GM19397 (cell line): Measurements from ENCODE around the gene HSD11B1L.

Experiments used
- ATAC-seq: cut with Tn5 transposase; IDR thresholded peaks from one replicate; pipeline ENCODE4 v1.9.1; 2021; ENCODE audit warnings: mild to moderate bottlenecking, moderate library complexity; ENCODE audit not compliant: unreplicated experiment

Gene HSD11B1L, protein sequence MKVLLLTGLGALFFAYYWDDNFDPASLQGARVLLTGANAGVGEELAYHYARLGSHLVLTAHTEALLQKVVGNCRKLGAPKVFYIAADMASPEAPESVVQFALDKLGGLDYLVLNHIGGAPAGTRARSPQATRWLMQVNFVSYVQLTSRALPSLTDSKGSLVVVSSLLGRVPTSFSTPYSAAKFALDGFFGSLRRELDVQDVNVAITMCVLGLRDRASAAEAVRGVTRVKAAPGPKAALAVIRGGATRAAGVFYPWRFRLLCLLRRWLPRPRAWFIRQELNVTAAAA

DNA sequence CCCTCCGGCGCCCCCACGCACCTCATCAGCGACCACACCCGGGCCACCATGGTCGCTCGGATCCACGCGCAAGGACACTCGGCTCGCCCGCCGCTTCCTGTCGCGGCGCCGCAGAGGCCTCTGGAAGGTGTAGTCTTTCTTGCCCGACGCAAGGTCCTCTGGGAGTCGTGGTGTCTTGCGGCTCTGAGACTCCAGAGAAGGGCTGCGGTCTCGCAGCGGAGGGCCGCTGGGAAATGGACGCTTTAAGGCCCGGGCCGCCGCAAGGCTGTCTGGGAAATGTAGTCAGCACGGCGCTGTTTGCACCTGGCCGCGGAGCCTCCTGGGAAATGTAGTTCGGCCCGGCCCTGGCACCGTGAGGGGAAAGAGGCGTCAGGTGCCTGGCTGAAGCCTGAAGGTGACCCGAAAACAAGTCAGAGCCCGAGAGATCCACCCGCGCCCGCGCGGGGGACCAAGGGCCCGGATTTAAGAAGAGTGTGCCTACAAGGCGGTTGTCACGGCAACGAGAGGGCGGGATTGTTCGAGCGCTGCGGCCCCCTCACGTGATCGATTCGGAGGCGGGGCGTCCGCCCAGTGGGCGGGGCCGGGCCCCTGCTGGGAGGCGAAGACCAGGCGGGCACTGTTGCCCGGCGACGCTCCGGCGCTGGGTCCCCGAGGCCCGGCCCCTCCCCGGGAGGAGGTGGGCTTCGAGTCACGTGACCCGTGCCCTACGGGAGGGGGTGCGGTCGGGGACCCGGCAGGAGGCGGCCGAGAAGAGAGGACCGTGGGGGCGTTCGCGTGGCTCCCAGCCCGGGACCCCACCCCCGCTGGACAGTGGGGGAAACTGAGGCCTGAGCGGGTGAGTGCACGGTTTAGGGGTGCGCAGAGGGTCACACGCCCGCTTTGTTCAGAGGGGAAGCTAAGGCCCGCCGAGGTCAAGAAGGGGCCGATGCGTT, at the start of gene HSD11B1L, which contains the start of gene MICOS13:
Gene HSD11B1L, plus strand, starts transcription at position 591 of the 932 bp plus-strand sequence. CDS start 3,806 bp downstream, outside the sequence.
Gene MICOS13, minus strand, starts transcription at position 80 of the 932 bp plus-strand sequence. Its CDS starts 30 bp downstream, at position 50.
- peak; percentile 85 for ATAC-seq

GRCh38 chr19:5631567-5632240, 49.1 kb upstream of the HSD11B1L start:
- no peak for ATAC-seq

- no peak for ATAC-seq
Observed at GRCh38 chr19:5632241-5632612, 48.6 kb upstream of the HSD11B1L start.

- ATAC-seq: no peak
Observed at GRCh38 chr19:5632657-5633056, 48.2 kb upstream of the HSD11B1L start.

DNA sequence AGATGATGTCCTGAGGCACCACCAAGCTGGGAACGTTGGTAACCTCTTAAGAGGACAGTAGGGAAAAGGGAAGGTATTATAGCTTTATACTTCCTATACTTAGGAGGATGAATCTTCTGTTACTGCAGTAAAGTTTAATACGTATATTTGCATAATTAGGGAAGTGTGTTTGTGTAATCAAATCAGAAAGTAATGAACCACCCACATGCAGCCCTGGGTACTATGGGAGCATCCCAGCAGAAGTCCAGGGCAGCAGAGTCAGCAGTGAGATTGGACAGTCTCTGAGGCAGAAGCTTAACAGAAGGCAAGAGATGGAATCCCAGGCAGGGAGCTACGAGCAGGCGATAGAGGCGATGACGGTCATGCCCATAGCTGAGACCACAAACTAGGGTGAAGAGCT, 45.4 kb upstream of the HSD11B1L start:
- no peak for ATAC-seq

DNA sequence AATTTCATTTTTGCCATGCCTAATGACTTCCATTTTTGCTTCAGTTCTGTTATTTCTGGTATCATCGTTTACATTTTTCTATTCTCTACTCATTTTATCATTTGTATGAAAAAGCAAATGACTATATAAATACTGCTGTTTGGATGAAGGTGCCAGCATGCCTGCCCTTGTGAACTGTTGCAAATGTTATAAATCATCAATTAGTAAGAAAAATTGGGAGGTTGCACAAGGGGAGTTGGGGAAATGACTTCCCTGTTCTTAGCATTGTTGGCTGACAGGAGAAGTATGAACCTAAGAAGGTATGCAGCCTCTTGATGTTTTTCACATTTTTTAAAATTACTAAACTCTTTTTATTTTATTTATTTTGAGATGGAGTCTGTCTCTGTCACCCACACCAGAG, 42.9 kb upstream of the HSD11B1L start:
- ATAC-seq: no peak

- no peak for ATAC-seq
Observed at GRCh38 chr19:5641171-5641570, 39.7 kb upstream of the HSD11B1L start.

GRCh38 chr19:5642204-5642603, 38.6 kb upstream of the HSD11B1L start:
- ATAC-seq: no peak

- ATAC-seq: no peak
Observed at GRCh38 chr19:5643060-5643459, 37.8 kb upstream of the HSD11B1L start.

DNA sequence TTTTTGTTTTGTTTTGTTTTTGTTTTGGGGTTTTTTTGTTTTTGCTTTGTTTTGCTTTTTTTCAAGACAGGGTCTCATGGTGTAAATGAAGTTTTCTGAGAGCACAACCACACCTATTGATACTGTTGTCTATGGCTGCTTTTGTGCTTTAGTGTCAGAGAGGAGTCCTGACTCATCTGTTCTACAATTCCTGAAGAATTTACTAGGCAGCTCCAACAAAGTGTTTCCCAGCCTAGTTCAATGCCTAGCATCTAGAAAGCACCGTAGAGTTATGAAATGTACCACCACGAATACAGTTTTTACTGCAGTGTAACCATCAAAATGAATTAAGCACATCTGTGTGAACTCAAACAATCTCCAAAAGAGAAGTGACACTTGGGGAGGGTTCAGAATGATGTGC, 36.8 kb upstream of the HSD11B1L start:
- no peak for ATAC-seq

DNA sequence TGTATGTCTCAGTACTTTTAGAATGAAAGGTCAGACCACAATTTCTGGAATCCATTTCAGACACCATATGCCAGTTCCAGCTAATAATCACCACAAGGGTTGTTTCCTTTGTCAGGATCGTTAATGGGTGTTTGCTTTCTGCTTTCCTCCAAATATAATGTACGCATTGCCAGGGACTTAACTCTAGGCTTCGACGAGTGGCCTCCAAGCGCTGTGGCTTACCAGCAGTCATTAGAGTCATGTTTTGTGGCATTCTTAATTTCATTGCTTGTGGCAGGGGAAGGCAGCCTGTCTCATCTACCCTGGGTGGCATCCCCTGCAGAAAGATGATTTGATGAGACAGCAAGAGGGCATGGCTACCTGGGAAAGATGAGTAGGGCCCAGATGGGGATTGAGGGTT, 35.4 kb upstream of the HSD11B1L start:
- no peak for ATAC-seq

- no peak for ATAC-seq
Observed at GRCh38 chr19:5646703-5647102, 34.1 kb upstream of the HSD11B1L start.

DNA sequence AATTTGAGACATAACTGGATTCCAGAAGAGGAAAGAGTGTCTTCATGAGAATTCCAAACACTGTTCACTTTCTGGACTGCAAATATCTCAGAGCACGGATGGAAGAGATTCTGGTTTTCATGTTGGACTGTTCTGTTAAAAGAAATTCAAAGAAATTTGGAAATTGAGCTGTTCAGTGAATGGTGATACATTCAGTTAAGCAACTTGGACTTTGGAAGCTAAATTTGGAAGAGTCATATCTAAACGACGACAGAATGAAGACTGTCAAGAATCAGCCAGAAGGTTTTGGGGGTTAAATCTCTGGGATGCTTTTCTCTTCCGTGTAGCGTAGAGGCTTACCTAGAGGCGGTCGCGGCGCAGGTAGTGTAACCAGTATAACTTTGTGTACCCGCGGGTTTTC, 32.4 kb upstream of the HSD11B1L start:
- ATAC-seq: no peak

GRCh38 chr19:5651361-5651760, 29.5 kb upstream of the HSD11B1L start:
- ATAC-seq: no peak

GRCh38 chr19:5652261-5652660, 28.6 kb upstream of the HSD11B1L start:
- ATAC-seq: no peak

DNA sequence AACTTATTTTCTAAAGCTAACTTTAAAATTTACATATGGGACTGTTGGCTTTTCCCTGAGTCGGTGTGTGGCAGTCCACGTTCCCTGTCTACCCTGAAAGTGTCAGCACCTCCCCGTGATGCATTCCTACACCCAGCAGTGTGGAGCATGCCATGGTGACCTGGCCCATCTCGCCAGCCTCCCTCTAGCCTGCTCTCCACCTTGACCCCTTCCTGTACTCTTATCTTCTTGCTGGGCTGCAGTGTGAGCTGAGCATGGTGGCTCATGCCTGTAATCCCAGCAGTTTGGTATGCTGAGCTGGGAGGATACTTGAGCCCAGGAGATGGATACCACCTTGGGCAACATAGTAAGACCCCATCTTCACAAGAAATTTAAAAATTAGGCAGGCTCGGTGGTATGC, 25.9 kb upstream of the HSD11B1L start:
- ATAC-seq: no peak

- no peak for ATAC-seq
Observed at GRCh38 chr19:5655412-5655811, 25.4 kb upstream of the HSD11B1L start.

GRCh38 chr19:5661483-5661882, 19.3 kb upstream of the HSD11B1L start:
- no peak for ATAC-seq

DNA sequence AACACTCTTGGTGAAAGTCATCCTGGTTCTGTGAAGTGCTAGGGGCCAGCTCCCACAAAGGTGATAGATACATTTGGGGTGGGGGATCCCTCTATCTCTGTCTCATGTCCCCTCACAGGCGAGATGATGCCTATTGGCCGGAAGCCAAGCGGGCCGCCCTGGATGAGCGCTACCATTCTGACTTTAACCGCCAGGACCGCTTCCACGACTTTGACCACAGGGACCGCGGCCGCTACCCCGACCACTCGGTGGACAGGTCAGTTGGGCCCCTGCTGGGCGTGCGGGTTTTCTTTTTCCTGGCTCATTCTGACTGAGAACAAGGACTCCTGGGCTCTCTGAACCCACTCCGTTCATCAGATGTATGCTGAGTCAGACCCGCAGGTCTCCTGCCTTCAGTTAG, 16.9 kb upstream of the HSD11B1L start:
- ATAC-seq: no peak

- ATAC-seq: no peak
Observed at GRCh38 chr19:5664515-5664914, 16.3 kb upstream of the HSD11B1L start.

- no peak for ATAC-seq
Observed at GRCh38 chr19:5665781-5666513, 14.9 kb upstream of the HSD11B1L start.
